ENCODE measurements around the gene C1orf159. TPM values are rescaled to one million over a fixed set of nuclear protein-coding genes. Genes with fewer than 3 reads are reported as not detected.

C1orf159 gene
- total RNA-seq, 4 donors from 2014 or later: 12.8 to 48.4 (median 19.7) TPM

DNA sequence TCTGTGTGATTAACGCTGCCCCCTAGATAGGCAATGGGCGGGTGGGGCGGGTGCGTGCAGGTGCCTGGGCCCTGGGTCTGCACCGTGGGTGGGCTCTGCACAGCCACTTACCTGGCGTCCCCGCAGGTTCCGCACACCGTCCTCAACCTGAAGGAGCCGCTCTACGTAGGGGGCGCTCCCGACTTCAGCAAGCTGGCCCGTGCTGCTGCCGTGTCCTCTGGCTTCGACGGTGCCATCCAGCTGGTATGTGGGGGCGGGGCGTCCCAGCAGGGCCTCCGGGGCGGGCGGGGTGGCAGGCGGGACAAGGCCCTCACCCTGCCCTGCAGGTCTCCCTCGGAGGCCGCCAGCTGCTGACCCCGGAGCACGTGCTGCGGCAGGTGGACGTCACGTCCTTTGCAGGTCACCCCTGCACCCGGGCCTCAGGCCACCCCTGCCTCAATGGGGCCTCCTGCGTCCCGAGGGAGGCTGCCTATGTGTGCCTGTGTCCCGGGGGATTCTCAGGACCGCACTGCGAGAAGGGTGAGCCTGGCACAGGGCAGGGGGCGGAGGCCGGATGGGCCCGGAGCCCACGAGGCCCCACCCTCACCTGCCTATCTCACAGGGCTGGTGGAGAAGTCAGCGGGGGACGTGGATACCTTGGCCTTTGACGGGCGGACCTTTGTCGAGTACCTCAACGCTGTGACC is 64.6 kb downstream of the C1orf159 start:
- WGBS: 76% methylated on average over 27 of the region's 46 CpGs

DNA sequence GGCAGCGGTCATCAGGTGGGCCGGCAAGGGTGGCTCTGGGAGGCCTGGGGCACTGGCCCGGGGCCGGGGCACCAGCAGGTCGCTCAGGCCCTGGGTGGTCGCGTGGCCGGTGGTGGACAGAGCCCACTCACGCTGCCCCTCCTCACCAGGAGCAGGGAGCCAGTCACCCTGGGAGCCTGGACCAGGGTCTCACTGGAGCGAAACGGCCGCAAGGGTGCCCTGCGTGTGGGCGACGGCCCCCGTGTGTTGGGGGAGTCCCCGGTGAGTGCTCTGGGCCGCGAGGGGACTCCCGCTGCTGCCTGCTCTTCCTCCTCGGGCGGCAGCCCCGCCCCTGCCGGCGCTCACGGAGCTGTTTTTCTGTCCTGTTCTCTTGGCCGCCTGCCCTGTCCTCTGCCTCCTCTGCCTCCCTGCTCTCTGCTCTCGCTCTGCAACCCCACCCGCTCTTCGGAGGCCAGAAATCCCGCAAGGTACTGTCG is 65.3 kb downstream of the C1orf159 start:
- peaks cover 3% of the 10 kb centered on the region for H3K4me1 ChIP-seq
- H3K4me3 ChIP-seq: no peak overlapping the region
- DNase-seq (ENCODE audit: low spot score in 2 of 2): no peak
- H3K27ac ChIP-seq: no peak overlapping the region
- no peaks in the 10 kb centered on the region for H3K27me3 ChIP-seq
- H3K9me3 ChIP-seq: no peaks in the 10 kb centered on the region
- H3K36me3 ChIP-seq: peaks cover 77% of the 10 kb centered on the region
- TF ChIP-seq POLR2A (IDR thresholded peaks at IDR 0.05) (no peak), EP300 (IDR thresholded peaks at IDR 0.05) (no peak), POLR2AphosphoS5 (IDR thresholded peaks at IDR 0.05) (no peak)
- TF ChIP-seq, protein P1, sequence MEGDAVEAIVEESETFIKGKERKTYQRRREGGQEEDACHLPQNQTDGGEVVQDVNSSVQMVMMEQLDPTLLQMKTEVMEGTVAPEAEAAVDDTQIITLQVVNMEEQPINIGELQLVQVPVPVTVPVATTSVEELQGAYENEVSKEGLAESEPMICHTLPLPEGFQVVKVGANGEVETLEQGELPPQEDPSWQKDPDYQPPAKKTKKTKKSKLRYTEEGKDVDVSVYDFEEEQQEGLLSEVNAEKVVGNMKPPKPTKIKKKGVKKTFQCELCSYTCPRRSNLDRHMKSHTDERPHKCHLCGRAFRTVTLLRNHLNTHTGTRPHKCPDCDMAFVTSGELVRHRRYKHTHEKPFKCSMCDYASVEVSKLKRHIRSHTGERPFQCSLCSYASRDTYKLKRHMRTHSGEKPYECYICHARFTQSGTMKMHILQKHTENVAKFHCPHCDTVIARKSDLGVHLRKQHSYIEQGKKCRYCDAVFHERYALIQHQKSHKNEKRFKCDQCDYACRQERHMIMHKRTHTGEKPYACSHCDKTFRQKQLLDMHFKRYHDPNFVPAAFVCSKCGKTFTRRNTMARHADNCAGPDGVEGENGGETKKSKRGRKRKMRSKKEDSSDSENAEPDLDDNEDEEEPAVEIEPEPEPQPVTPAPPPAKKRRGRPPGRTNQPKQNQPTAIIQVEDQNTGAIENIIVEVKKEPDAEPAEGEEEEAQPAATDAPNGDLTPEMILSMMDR (IDR thresholded peaks at IDR 0.05): no peak
- 69% methylated on average over 12 of the region's 32 CpGs for WGBS

More for the DNA sequence above, 64.6 kb downstream of the C1orf159 start:
- H3K27ac ChIP-seq: no peak overlapping the region
- peaks cover 3% of the 10 kb centered on the region for H3K4me1 ChIP-seq
- peaks cover under 1% of the 10 kb centered on the region for H3K27me3 ChIP-seq
- peaks cover 73% of the 10 kb centered on the region for H3K36me3 ChIP-seq
- DNase-seq (ENCODE audit: low spot score in 2 of 2): no peak
- H3K9me3 ChIP-seq: no peaks in the 10 kb centered on the region
- no peak overlapping the region for H3K4me3 ChIP-seq
- no peak for TF ChIP-seq POLR2AphosphoS5 (IDR thresholded peaks at IDR 0.05)
- no peak for TF ChIP-seq EP300 (IDR thresholded peaks at IDR 0.05)
- no peak for TF ChIP-seq POLR2A (IDR thresholded peaks at IDR 0.05)
- TF ChIP-seq, protein P1 (IDR thresholded peaks at IDR 0.05): no peak

DNA sequence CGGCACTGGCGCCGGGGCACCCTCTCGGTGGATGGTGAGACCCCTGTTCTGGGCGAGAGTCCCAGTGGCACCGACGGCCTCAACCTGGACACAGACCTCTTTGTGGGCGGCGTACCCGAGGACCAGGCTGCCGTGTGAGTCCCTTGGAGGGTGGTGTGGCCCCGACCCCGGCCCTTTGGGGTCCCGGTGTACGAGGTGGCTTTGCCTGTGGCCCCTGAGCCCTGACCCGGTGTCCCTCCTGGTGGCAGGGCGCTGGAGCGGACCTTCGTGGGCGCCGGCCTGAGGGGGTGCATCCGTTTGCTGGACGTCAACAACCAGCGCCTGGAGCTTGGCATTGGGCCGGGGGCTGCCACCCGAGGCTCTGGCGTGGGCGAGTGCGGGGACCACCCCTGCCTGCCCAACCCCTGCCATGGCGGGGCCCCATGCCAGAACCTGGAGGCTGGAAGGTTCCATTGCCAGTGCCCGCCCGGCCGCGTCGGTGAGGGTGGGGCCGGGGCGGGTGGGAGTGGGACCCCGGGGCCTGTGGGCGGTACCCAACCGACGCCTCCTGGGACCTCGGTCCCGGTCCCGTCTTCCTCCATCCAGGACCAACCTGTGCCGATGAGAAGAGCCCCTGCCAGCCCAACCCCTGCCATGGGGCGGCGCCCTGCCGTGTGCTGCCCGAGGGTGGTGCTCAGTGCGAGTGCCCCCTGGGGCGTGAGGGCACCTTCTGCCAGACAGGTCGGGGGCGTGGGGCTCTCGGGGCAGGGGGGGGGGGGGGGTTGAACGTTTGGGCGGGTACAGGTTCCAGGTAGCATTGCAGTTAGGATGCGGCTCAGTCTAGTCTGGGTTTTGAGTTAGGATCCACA is 66.3 kb downstream of the C1orf159 start:
- no peak for TF ChIP-seq POLR2AphosphoS5 (IDR thresholded peaks at IDR 0.05)
- TF ChIP-seq EP300 (IDR thresholded peaks at IDR 0.05): no peak
- TF ChIP-seq, protein P1 (IDR thresholded peaks at IDR 0.05): no peak
- no peak for TF ChIP-seq POLR2A (IDR thresholded peaks at IDR 0.05)
- peaks cover 77% of the 10 kb centered on the region for H3K36me3 ChIP-seq
- H3K4me3 ChIP-seq: no peak overlapping the region
- H3K27ac ChIP-seq: no peak overlapping the region
- no peaks in the 10 kb centered on the region for H3K9me3 ChIP-seq
- no peak for DNase-seq (ENCODE audit: low spot score in 2 of 2)
- 87% methylated on average over 26 of the region's 57 CpGs for WGBS
- H3K4me1 ChIP-seq: peaks cover 3% of the 10 kb centered on the region
- no peaks in the 10 kb centered on the region for H3K27me3 ChIP-seq

DNA sequence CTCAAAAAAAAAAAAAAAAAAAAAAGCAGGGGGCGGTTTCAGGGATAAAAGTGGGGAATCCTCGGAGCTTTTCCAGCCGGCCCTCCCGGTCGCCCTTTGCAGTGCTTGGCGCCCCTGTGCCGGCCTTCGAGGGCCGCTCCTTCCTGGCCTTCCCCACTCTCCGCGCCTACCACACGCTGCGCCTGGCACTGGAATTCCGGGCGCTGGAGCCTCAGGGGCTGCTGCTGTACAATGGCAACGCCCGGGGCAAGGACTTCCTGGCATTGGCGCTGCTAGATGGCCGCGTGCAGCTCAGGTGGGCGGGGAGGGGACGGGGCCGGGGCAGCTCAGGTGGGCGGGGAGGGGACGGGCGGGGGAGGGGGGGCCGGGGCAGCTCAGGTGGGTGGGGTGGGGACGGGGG is 67.1 kb downstream of the C1orf159 start:
- H3K4me3 ChIP-seq: no peak overlapping the region
- no peak for DNase-seq (ENCODE audit: low spot score in 2 of 2)
- no peaks in the 10 kb centered on the region for H3K9me3 ChIP-seq
- TF ChIP-seq, protein P1 (IDR thresholded peaks at IDR 0.05): no peak
- TF ChIP-seq EP300 (IDR thresholded peaks at IDR 0.05): no peak
- TF ChIP-seq POLR2A (IDR thresholded peaks at IDR 0.05): no peak
- no peak for TF ChIP-seq POLR2AphosphoS5 (IDR thresholded peaks at IDR 0.05)
- H3K4me1 ChIP-seq: peaks cover 3% of the 10 kb centered on the region
- H3K27ac ChIP-seq: no peak overlapping the region
- no peaks in the 10 kb centered on the region for H3K27me3 ChIP-seq
- H3K36me3 ChIP-seq: peaks cover 77% of the 10 kb centered on the region
- 86% methylated on average over 16 of the region's 28 CpGs for WGBS

DNA sequence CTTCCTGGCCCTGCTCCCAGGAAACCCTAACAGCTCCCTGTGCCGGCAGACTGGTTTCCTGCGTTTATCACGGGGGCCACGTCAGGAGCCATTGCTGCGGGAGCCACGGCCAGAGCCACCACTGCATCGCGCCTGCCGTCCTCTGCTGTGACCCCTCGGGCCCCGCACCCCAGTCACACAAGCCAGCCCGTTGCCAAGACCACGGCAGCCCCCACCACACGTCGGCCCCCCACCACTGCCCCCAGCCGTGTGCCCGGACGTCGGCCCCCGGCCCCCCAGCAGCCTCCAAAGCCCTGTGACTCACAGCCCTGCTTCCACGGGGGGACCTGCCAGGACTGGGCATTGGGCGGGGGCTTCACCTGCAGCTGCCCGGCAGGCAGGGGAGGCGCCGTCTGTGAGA is 67.9 kb downstream of the C1orf159 start:
- no peaks in the 10 kb centered on the region for H3K27me3 ChIP-seq
- no peak for DNase-seq (ENCODE audit: low spot score in 2 of 2)
- H3K36me3 ChIP-seq: peaks cover 77% of the 10 kb centered on the region
- TF ChIP-seq POLR2AphosphoS5 (IDR thresholded peaks at IDR 0.05) (no peak), EP300 (IDR thresholded peaks at IDR 0.05) (no peak), POLR2A (IDR thresholded peaks at IDR 0.05) (no peak)
- TF ChIP-seq, protein P1 (IDR thresholded peaks at IDR 0.05): no peak
- H3K4me3 ChIP-seq: no peak overlapping the region
- WGBS: 94% methylated on average over 10 of the region's 25 CpGs
- no peaks in the 10 kb centered on the region for H3K9me3 ChIP-seq
- no peak overlapping the region for H3K27ac ChIP-seq
- H3K4me1 ChIP-seq: peaks cover 3% of the 10 kb centered on the region
